Measurements from ENCODE around the gene SLC39A1. TPM values are rescaled to one million over a fixed set of nuclear protein-coding genes. Genes with fewer than 3 reads are reported as not detected.

The SLC39A1 gene
- total and polyA plus RNA-seq, 9 of the 15 experiments (the other 6 are each of a cell fraction or from before 2014, with no cell fraction given) = 9.9 to 81.1 (median 62.7) TPM

- TF ChIP-seq ZBTB40 (IDR thresholded peaks at IDR 0.05) (0 out of 2 replicates have a peak, but pooled peaks have one; percentile 40), ZBTB40 (CRISPR knock-in tag; IDR thresholded peaks at IDR 0.05) (no peak), RFX7 (CRISPR knock-in tag; IDR thresholded peaks at IDR 0.05) (no peak), CBFA2T3 (IDR thresholded peaks at IDR 0.05) (no peak), ZNF316 (IDR thresholded peaks at IDR 0.05) (0 out of 2 replicates have a peak, but pooled peaks have one; percentile 57), STAT5A (IDR thresholded peaks at IDR 0.05; ENCODE audit: borderline replicate concordance, low read length) (no peak), ETV5 (CRISPR knock-in tag; IDR thresholded peaks at IDR 0.05; ENCODE audit: low read depth) (peak; percentile 63; the same call in 1 of the 2 replicates), POLR2AphosphoS5 (IDR thresholded peaks at IDR 0.05; ENCODE audit: control insufficient read depth, insufficient read depth, low read depth, low read length) (no peak; the same call in 1 of the 2 replicates), RAD21 (CRISPR knock-in tag; conservative IDR thresholded peaks at IDR 0.05 in 1 of 2, IDR thresholded peaks at IDR 0.05 in 1 of 2) (peak; percentile 33 to 64; a peak in 2 of 4 replicates), YBX1 (IDR thresholded peaks at IDR 0.05) (no peak), NCOA6 (IDR thresholded peaks at IDR 0.05) (no peak), ZNF143 (CRISPR knock-in tag; IDR thresholded peaks at IDR 0.05) (no peak), ERF (CRISPR knock-in tag; IDR thresholded peaks at IDR 0.05) (no peak), EP300 (IDR thresholded peaks at IDR 0.05; ENCODE audit: low read length) (no peak; the same call in 1 of the 2 replicates), ATF6 (CRISPR knock-in tag; IDR thresholded peaks at IDR 0.05) (0 out of 2 replicates have a peak, but pooled peaks have one; percentile 39)
- TF ChIP-seq, protein P1, sequence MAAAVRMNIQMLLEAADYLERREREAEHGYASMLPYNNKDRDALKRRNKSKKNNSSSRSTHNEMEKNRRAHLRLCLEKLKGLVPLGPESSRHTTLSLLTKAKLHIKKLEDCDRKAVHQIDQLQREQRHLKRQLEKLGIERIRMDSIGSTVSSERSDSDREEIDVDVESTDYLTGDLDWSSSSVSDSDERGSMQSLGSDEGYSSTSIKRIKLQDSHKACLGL (CRISPR knock-in tag; IDR thresholded peaks at IDR 0.05; ENCODE audit: borderline replicate concordance, poor library complexity, severe bottlenecking) = no peak
Observed at GRCh38 chr1:153919876-153920852, 43.2 kb downstream of the SLC39A1 start (continued).
